Measurements from ENCODE around the gene CTIF.

CTIF gene

GRCh38 chr18:48736321-48737260 lies 197.8 kb downstream of the CTIF start:
- DNase-seq = no peak

DNA sequence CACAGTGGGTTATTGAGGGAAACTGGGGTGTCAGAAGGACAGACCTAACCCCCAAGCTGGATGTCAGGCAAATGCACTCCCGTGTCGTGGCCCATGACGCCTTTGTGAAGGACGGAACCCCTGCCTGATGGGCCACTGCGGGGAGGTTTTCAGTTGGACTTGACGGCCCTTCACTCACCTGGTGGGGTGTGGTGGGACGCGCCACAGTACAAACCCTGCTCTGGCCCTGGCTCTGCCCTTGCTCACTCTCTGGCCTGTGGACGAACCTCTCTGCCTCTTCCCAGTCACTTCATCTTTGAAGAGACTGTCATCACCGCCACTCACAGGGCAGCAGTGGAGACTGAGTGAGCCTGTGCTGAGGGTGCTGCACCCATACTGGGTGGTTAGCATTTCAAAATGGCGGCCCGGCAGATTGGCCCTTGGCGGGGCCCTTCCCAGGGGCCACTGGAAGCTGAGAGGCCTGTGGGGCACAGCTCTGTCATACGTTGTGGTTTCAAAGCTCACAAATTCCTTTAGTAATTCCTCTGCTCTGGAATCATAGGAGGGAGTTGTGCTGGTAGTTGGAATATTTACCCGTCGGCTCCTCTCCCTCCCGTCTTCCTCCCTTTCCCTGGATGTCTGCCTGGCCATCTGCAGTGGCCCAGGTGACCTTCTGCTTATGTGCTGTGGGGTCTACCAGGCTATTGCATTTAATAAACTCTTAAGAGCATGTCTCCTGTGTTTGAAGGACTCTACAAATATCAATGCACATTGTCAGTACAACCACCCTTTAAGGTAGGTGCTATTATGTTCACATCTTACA lies 200.6 kb downstream of the CTIF start:
- no peak for DNase-seq

- DNase-seq = no peak
Observed at GRCh38 chr18:48740068-48740440, 201.2 kb downstream of the CTIF start.

DNA sequence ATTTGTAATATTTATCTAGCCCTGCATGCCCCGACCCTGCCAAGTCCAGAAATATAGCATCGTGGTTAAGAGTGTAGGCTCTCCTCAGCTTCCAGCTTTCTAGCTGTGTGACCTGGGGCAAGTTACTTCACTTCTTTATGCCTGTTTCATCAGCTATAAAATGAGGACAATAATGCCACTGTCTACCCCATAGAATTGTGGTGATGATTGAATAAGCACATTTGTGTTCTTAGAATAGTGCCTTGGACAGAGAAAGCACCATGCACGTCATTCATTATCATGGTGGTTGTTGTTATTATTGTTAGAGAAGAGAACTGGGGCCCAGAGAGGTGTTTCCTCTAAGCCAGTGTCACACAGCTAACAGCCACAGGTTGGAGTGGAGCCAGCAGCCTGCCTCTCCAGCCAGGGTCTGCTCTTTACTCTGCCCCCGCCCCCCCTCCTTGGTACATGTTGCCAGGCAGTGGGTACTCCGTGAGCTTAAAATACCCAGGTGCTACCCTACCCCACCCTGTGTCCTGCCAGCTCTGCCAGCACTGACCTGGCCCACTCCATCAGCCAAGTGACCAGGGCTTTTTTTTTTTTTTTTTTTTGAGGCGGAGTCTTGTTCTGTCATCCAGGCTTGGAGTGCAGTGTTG lies 202.1 kb downstream of the CTIF start:
- no peak for DNase-seq

GRCh38 chr18:48741866-48742265 lies 203.0 kb downstream of the CTIF start:
- no peak for DNase-seq

DNA sequence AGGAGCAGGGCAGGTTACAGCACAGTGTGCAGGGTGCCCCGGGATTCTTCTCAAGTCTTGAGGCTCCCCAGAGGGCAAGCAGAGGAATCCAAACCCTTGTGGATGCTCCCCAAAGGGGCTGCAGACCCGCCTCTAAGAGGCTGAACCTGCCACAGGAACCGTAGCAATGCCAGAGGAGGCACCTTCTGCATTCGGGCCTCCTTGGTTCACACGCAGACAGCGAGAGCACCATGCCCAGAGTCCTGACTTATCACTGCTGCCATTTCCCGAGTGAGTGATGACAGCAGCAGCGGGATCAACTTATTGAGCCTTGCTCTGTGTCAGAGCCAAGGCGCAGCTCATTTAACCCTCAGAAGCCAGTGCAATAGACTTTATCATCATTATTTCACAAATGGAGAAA lies 203.5 kb downstream of the CTIF start:
- no peak for DNase-seq

DNA sequence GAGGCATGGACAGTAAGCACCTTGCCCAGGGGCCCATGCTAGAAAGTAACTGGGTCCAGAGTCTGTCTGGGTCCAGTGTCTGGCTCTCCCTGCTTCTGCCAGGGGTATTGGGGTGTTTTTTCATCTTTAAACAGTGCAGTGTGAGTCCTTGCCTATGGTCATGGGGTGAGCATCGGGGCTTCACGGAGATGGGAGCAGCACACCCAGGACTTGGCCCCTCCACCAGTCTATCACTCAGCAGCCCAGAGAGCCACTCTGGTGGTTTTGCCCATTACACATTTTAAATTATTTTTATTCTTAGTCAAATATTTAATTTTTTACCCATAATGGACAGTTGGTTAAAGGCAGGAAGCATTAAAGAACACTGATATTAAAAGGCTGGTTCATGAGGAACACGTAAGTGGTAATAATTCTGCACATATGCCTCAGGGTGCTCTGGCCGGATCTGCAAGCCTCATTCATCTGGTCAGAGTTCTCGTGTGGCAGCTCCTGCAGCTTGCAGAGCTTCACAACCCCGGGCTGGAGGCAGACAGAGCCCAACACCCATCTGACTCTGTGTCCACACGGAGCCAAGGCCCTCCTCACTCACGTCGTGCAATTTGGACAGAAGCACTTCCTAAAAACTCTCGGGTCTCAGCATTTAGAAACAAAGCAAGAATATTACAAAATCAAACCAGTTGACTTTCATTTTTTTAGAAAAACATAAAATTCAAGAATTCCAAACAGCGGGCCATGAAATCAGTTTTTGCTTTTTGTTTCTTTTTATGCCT lies 204.1 kb downstream of the CTIF start:
- no peak for DNase-seq

DNA sequence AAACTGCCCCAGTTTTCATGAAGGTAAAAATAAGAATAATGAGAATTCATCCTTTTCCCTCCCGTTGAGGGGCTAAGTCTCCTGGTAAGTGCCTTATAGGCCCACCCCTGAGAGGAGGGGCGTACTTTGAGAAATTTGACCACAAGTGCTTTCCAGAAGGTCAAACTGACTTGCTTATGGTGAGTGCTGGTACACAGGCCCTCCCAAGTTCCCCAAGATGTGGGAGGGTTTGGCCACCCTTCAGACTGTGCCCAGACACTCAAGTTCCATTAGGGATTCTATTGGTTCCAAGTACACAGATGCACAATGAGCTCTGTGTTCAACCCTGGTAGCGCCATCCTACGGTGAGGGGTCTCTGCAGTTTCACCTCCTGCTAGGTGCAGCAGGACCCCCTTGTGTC lies 205.1 kb downstream of the CTIF start:
- no peak for DNase-seq

- DNase-seq = no peak
Observed at GRCh38 chr18:48745293-48745692, 206.5 kb downstream of the CTIF start.

- DNase-seq = no peak
Observed at GRCh38 chr18:48749768-48750167, 210.9 kb downstream of the CTIF start.

GRCh38 chr18:48750485-48751175 lies 211.8 kb downstream of the CTIF start:
- no peak for DNase-seq

DNA sequence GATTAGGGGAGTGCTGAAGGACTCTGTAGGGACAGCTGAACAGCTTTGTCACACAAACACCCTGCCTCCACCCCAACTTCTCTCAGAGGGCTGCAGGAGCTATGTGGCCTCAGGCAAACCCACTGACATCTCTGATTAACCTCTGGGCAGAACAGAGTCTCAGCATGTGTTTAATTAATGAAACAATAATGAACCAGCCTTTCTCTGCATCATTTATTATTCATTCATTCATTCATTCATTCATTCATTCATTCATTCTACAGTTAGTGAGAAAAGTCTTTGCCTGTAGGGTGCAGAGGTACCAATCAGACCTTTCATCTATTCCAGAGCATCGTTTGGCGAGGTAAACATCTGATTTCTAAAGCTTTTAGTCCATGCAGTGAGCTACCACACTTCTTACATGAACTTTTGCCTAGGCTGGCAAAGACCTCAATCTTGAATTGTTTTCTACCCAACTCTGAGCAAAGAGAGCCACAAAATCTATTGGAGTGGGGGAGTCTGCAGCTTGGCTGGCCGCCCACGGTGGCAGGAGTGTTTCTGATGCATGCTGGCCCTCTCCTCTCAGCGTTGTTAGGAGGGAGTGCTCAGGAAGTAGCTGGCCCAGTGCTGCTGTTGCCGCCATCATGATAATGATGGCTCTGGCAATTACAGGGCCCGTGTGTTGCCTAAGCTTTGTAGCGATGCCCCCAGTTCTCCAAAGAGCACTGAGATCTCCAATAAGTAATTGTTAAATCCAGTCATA lies 213.1 kb downstream of the CTIF start:
- DNase-seq = peak; percentile 12

DNA sequence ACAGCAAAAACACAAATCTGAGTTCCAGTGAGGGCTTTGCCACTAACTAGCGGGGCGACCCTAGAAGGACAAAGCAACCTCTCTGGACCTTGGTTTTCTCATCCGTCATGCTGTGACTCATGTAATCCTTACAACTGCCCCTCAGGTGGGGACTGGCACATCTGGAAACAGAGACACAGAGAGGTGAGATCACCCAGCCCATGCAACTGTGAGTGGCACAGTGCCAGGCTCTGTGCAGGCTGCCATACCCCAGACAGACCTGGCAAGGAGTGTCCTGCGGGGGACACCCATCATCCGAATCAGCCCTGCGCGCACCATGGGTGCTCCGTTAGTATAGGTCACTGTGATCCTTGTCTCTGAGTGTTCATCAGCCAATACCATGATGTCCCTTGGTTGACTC lies 213.6 kb downstream of the CTIF start:
- no peak for DNase-seq

DNA sequence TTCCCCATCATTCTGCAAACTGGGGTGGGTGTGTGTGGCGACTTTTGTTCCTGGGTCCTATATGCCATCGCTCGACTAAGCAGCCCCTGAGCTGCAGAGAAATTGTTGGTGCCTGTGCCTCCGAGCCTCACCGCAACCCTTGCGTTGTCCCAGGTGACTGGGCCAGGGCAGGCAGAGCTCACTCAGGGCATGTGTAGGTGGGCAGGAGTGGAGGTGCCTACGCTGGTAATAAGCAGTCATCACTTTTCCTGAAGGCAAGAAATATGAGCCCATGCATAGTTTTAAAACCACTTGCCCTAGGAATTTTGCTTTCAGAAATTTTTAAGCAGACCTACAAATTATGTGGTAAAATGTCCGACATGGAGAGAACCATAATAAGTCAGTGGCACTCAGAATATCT lies 214.1 kb downstream of the CTIF start:
- no peak for DNase-seq

DNA sequence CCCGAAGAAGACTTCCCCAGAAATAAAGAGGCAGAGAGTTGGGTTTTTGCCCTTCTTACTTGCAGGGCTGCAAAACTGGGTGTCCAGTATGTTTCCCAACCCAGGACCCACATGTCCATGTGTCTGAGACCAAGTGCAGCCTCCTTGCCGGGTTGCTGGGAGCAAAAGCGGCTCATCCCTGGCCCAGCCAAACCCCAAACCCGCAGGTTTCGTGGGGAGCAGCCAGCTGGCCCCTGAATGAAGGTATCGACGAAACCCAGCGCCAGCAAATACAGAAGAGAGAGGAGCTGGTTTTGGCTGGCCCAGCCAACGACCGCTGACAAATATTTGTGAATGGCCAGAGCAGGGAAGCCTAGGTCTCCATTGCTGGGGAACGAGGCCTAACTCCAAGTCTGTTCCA lies 214.9 kb downstream of the CTIF start:
- no peak for DNase-seq

- DNase-seq = no peak
Observed at GRCh38 chr18:48754559-48754958, 215.7 kb downstream of the CTIF start.

- no peak for DNase-seq
Observed at GRCh38 chr18:48754993-48755473, 216.2 kb downstream of the CTIF start.

DNA sequence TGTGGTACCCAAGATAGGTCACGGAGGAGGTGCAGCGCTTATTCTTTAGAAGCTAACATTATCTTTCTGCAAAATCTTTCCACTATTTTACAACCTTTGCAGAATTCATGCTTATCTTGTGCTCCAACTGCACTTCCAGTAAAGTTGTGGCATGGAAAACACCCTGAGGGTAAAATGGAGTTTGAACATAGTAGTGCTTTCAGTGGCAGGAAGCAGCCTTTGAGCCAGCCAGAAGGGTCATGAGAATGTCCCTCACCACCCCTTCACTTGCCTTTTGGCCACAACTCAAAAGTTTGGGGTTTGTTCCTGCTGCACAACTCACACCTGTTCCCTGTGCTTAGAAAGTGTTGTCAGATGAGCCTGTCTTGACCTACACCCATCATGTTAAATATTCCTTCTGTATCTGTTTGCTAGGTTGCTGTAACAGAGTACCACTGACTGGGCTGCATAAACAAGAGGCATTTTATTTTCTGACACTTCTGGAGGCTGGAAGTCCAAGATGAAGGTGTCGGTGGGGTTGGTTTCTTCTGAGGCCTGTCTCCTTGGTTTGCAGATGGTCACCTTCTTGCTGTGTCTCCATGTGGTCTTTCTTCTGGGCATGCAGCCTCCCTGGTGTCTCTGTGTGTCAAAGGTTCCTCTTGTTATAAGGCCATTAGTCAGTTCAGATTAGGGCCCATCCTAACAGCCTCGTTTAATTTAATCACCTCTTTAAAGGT lies 217.8 kb downstream of the CTIF start:
- DNase-seq = no peak

DNA sequence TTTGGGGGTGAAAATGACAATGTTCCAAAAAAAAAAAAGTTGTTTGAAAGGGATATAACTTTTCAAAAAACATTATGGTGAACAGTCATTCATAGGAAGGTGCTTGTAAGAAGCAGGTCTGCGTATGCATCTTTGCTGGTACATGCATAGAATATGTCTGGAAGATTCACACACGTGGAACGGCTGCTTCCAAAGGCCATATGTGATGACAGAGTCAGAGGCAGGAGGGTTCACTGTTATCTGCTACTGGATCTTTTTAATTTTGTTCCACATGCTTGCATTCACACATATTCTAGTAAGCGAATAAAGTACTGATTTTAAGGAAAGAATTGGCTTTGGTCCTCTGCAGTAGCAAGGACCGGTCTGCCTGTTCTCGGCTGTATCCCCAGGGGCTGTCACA lies 218.5 kb downstream of the CTIF start:
- DNase-seq = no peak

GRCh38 chr18:48757906-48758305 lies 219.1 kb downstream of the CTIF start:
- no peak for DNase-seq

GRCh38 chr18:48761582-48761981 lies 222.8 kb downstream of the CTIF start:
- no peak for DNase-seq
